22Rv1 (cell line): ENCODE measurements around the gene EIF4E1B.

Experiments used
- ZFX ChIP-seq: fragments of 450-650 bp; IDR thresholded peaks from 2 replicates; pipeline ENCODE4 v1.6.1; 2017; ENCODE audit warnings: antibody characterized with exemption, borderline replicate concordance
- TF ChIP-seq, protein P1 (sequence below): fragments of 450-650 bp; IDR thresholded peaks from 2 replicates; pipeline ENCODE4 v1.5.1; 2017; ENCODE audit warnings: mild to moderate bottlenecking

DNA sequence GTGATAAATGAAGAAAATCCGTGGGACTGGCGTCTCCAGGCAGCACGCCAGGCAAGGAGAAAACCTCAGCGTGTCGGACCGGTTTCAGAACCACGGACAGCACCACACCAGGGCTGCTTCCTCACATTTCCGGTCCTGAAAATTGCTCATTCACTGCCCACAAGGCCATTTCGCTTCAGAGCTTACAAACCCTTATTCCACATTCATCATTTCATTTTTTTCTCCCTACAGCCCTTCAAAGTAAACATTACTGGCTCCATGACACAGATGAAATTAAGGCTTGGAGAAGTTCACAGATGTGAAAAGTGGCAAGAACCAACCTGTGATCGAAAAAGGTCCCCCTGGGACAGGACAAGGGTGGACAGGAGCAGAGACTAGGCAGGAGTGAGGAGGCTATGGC is 19.0 kb upstream of the EIF4E1B start:
- TF ChIP-seq, protein P1, sequence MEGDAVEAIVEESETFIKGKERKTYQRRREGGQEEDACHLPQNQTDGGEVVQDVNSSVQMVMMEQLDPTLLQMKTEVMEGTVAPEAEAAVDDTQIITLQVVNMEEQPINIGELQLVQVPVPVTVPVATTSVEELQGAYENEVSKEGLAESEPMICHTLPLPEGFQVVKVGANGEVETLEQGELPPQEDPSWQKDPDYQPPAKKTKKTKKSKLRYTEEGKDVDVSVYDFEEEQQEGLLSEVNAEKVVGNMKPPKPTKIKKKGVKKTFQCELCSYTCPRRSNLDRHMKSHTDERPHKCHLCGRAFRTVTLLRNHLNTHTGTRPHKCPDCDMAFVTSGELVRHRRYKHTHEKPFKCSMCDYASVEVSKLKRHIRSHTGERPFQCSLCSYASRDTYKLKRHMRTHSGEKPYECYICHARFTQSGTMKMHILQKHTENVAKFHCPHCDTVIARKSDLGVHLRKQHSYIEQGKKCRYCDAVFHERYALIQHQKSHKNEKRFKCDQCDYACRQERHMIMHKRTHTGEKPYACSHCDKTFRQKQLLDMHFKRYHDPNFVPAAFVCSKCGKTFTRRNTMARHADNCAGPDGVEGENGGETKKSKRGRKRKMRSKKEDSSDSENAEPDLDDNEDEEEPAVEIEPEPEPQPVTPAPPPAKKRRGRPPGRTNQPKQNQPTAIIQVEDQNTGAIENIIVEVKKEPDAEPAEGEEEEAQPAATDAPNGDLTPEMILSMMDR = no peak
- TF ChIP-seq ZFX = no peak
